22Rv1 (cell line): Measurements from ENCODE around the gene ITGA4.
"Not testable (repeated sequence)": the region's sequence is repeated elsewhere in the genome, so short reads cannot be mapped to it uniquely, and the experiment has no call there.

Source experiments
- H3K27ac ChIP-seq: fragments of 450-650 bp; 2 replicates; pipeline ENCODE4 v1.5.1; 2017
- ZFX ChIP-seq: fragments of 450-650 bp; IDR thresholded peaks from 2 replicates; pipeline ENCODE4 v1.6.1; 2017; ENCODE audit warnings: antibody characterized with exemption, borderline replicate concordance
- TF ChIP-seq, protein P1 (sequence below): fragments of 450-650 bp; IDR thresholded peaks from 2 replicates; pipeline ENCODE4 v1.5.1; 2017; ENCODE audit warnings: mild to moderate bottlenecking

ITGA4 gene

GRCh38 chr2:181441670-181442069 lies 15.5 kb upstream of the ITGA4 start:
- TF ChIP-seq, protein P1, sequence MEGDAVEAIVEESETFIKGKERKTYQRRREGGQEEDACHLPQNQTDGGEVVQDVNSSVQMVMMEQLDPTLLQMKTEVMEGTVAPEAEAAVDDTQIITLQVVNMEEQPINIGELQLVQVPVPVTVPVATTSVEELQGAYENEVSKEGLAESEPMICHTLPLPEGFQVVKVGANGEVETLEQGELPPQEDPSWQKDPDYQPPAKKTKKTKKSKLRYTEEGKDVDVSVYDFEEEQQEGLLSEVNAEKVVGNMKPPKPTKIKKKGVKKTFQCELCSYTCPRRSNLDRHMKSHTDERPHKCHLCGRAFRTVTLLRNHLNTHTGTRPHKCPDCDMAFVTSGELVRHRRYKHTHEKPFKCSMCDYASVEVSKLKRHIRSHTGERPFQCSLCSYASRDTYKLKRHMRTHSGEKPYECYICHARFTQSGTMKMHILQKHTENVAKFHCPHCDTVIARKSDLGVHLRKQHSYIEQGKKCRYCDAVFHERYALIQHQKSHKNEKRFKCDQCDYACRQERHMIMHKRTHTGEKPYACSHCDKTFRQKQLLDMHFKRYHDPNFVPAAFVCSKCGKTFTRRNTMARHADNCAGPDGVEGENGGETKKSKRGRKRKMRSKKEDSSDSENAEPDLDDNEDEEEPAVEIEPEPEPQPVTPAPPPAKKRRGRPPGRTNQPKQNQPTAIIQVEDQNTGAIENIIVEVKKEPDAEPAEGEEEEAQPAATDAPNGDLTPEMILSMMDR = no peak
- no peak for TF ChIP-seq ZFX
- no peak overlapping the region for H3K27ac ChIP-seq

GRCh38 chr2:181444654-181445053 lies 12.5 kb upstream of the ITGA4 start:
- no peak for TF ChIP-seq ZFX
- TF ChIP-seq, protein P1 = no peak

GRCh38 chr2:181446985-181447384 lies 10.2 kb upstream of the ITGA4 start:
- TF ChIP-seq ZFX = no peak
- TF ChIP-seq, protein P1 = no peak
- H3K27ac ChIP-seq = no peak overlapping the region

More at GRCh38 chr2:181444654-181445053, 12.5 kb upstream of the ITGA4 start:
- H3K27ac ChIP-seq = no peak overlapping the region

DNA sequence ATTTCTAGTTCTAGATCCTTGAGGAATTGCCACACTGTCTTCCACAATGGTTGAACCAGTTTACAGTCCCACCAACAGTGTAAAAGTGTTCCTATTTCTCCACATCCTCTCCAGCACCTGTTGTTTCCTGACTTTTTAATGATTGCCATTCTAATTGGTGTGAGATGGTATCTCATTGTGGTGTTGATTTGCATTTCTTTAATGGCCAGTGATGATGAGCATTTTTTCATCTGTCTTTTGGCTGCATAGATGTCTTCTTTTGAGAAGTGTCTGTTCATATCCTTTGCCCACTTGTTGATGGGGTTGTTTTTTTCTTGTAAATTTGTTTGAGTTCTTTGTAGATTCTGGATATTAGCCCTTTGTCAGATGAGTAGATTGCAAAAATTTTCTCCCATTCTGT lies 7.9 kb upstream of the ITGA4 start:
- H3K27ac ChIP-seq = not testable (repeated sequence)

DNA sequence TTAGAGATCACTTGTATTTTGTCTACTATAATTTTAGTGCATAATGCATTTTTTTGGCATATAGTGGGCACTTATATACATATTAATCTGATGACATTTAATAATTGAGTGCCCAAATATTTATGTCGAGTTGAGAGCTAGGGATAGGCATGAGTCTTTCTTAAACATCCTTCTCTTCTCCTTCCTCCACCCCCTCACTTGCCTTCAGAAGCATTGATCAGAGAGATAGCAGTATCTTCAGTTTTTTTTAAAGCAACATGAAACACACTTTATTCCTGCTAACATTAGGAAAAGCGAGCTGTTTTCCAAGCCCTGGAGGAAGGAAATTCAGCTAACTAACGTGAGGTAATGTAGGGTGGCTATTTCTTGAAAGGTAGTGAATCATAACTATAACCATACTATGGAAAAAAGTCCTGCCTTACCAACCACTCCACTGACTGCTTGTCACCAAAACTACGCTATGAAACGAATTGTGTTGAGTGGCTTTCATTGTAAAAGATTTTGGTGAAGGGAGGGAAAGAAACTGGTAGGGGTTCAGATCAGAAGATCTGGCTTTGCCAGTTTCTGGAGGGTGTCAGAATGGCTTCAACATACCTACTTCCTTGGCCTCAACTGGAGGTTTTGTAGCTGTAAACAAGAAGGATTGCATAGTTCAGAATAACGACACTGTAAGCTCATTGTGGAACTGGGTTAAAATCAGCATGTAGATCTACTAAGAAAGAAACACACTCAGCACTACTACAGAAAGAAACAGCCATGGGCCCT lies 2.3 kb upstream of the ITGA4 start:
- TF ChIP-seq, protein P1 = no peak
- no peak for TF ChIP-seq ZFX
- no peak overlapping the region for H3K27ac ChIP-seq

- no peak overlapping the region for H3K27ac ChIP-seq
- TF ChIP-seq, protein P1 = no peak
- TF ChIP-seq ZFX = no peak
Observed at GRCh38 chr2:181456660-181457120, 496 bp upstream of the ITGA4 start.

GRCh38 chr2:181457741-181458425 lies 697 bp downstream of the ITGA4 start:
- no peak overlapping the region for H3K27ac ChIP-seq
- no peak for TF ChIP-seq ZFX
- TF ChIP-seq, protein P1 = no peak
